LNCaP clone FGC (cell line): ENCODE results near the gene HHATL.

Experiments
- DNase-seq: peaks from one replicate; pipeline ENCODE4 v3.0.0-alpha.2; 2011; ENCODE audit warnings: low read depth
- H3K4me3 ChIP-seq: 2 replicates; pipeline ENCODE4 v1.5.1; 2011; ENCODE audit warnings: mild to moderate bottlenecking, low read depth, low read length, control low read depth
- TF ChIP-seq, protein P1 (sequence below): IDR thresholded peaks from 2 replicates; pipeline ENCODE4 v1.5.1; 2012; ENCODE audit warnings: mild to moderate bottlenecking; ENCODE audit not compliant: control insufficient read depth, insufficient read depth; ENCODE audit errors: extremely low read depth

HHATL gene

GRCh38 chr3:42653560-42654330 is 48.9 kb downstream of the HHATL start, which contains the start of gene ZBTB47:
Gene ZBTB47, plus strand, starts transcription at chr3:42653697. Its CDS starts 4,659 bp downstream, at chr3:42658356.
- DNase-seq = no peak
- peak within 1 kb of the TSS; percentile 64 for H3K4me3 ChIP-seq
- TF ChIP-seq, protein P1, sequence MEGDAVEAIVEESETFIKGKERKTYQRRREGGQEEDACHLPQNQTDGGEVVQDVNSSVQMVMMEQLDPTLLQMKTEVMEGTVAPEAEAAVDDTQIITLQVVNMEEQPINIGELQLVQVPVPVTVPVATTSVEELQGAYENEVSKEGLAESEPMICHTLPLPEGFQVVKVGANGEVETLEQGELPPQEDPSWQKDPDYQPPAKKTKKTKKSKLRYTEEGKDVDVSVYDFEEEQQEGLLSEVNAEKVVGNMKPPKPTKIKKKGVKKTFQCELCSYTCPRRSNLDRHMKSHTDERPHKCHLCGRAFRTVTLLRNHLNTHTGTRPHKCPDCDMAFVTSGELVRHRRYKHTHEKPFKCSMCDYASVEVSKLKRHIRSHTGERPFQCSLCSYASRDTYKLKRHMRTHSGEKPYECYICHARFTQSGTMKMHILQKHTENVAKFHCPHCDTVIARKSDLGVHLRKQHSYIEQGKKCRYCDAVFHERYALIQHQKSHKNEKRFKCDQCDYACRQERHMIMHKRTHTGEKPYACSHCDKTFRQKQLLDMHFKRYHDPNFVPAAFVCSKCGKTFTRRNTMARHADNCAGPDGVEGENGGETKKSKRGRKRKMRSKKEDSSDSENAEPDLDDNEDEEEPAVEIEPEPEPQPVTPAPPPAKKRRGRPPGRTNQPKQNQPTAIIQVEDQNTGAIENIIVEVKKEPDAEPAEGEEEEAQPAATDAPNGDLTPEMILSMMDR = no peak

- TF ChIP-seq, protein P1 = no peak
- peak overlapping the region; percentile 64 for H3K4me3 ChIP-seq
- DNase-seq = no peak
Observed at GRCh38 chr3:42653303-42653559, 49.4 kb downstream of the HHATL start.

DNA sequence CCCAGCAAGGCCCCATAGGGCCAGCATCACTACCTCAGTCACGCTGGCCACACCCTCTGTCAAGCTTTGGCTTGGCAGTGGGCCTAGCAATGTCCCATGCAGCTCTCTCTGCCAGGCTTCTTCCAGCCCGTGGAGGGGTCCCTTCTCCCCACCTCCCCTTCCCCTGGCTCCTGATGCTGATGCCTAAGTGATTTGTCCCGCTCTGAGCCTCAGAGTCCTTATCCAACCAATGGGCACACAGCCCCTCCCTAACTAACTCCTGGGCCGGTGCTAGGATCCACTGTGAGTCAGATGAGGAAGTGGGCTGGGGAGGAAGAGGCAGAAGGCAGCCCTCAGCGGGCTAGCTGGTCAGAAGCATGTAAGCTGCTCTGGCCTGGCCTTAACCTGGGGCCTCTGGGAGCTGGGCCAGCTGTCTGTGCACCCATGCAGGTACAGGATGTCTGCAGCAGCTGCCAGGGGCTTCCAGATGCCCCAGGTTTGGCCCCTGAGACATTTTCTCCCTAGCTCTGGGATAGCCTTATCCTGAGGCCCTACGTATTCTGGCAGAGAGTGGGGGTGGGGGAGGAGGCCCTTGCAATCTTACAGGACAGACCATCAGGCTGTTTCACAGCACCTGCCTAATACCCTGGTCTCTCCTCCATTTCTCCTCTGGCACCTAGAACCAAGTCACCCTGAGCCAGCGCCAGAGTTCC is 49.8 kb downstream of the HHATL start:
- peak; percentile 18 for DNase-seq
- peak overlapping the region; percentile 64 for H3K4me3 ChIP-seq

GRCh38 chr3:42652251-42652610 is 50.4 kb downstream of the HHATL start:
- no peak overlapping the region for H3K4me3 ChIP-seq
- DNase-seq = no peak
- TF ChIP-seq, protein P1 = no peak

More for the DNA sequence above, 49.8 kb downstream of the HHATL start:
- TF ChIP-seq, protein P1 = no peak

DNA sequence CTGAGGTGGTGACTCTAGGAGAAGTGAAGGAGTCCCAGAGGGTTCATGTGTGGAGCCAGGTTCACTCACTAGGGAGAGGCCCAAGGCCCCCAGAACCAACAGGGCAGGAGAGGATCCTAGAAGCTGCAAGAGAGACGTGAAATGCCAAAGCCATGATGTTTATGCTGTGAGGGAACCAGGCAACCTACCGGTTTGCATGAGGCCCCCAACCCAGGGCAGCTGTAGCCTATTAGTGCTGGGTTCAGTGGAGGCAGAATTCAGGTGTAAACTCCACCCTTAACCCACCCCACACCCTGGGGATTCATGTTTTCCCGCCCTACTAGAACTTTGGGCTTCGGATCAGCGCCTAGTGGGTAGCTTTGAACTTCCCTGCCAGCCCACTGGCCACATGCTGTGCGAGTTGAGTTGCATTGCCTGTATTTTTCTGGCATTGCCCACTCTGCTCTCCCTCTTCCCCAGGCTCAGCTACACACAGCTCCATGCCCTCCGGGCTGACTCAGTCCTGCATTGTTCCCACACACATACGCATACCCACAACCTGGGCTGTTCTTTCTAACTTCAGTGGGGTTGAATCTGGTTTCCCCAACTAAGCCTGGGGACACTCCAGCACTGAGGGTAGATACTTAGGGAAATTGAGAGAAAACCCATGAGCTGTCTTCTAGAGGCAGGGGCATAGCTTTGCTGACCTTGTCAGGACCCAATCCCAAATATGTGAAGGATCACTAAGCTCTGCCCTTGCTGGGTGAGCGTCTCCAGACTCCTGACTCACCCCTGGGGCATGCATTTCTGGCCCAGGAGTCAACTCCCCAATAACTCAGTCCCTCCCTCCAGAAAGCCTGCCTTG is 51.1 kb downstream of the HHATL start:
- TF ChIP-seq, protein P1 = no peak
- no peak overlapping the region for H3K4me3 ChIP-seq
- no peak for DNase-seq

DNA sequence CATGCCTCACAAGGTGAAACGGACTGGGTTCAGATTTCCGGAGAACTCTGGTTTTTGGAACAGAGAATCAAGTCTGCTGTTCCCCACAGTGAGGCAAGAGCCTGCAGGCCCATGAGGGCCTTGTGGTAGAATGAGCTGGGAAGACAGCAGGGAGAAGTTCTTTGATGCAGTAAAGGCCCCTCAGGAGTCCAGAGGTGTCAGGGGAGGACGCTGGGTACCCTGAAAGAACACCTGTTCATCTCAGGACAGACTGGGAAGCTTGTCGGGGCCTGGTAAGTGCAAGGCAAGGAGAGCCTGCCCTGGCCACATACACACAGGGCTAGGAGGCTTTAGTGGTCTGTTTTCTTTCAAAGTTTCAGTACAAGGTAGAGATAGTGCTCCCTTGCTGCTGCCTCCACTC is 52.8 kb downstream of the HHATL start:
- DNase-seq = no peak
- H3K4me3 ChIP-seq = no peak overlapping the region
- TF ChIP-seq, protein P1 = no peak
